K562 (cell line): Measurements from ENCODE around the gene GAD1. TPM values are rescaled to one million over a fixed set of nuclear protein-coding genes. Genes with fewer than 3 reads are reported as not detected.

Source experiments
- CEBPZ ChIP-seq: fragments of 150-350 bp; IDR thresholded peaks from 2 replicates; pipeline ENCODE4 v1.6.1; 2014; ENCODE audit warnings: low read depth, mild to moderate bottlenecking, low read length, borderline replicate concordance
- EWSR1 ChIP-seq: fragments of 450-650 bp; IDR thresholded peaks from 2 replicates; pipeline ENCODE4 v1.6.1; 2018; ENCODE audit warnings: borderline replicate concordance, mild to moderate bottlenecking, low read depth, moderate library complexity; ENCODE audit not compliant: partially characterized antibody
- ID3 ChIP-seq, 2 experiments: fragments of 250-450 bp in 1 of 2; fragments of 450-650 bp in 1 of 2; sonication (Bioruptor Pico) in 1 of 2; IDR thresholded peaks; 2 replicates each; pipeline versions ENCODE4 v1.6.1 to v1.8.0; 2016 to 2021; ENCODE audit warnings: mild to moderate bottlenecking in 2 of 2, moderate library complexity in 2 of 2, missing compliant biosample characterization in 1 of 2, missing genetic modification characterization in 1 of 2
- MBD2 ChIP-seq: sonication (generic); IDR thresholded peaks from 2 replicates; pipeline ENCODE4 v1.6.1; 2016; ENCODE audit warnings: low read depth, borderline replicate concordance
- SIX5 ChIP-seq, 2 experiments: IDR thresholded peaks; 2 replicates each; pipeline ENCODE4 v1.6.1; 2011; ENCODE audit warnings: low read length in 2 of 2, borderline replicate concordance in 1 of 2, low read depth in 1 of 2, mild to moderate bottlenecking in 1 of 2, moderate library complexity in 1 of 2; ENCODE audit not compliant: insufficient read depth in 1 of 2
- SP2 ChIP-seq: IDR thresholded peaks from 2 replicates; pipeline ENCODE4 v1.6.1; 2011; ENCODE audit warnings: mild to moderate bottlenecking, low read depth, low read length, moderate library complexity; ENCODE audit not compliant: poor library complexity, severe bottlenecking; ENCODE audit errors: extremely low read depth
- TAF15 ChIP-seq: fragments of 200-400 bp; formaldehyde crosslinking; IDR thresholded peaks from 2 replicates; pipeline ENCODE4 v1.6.1; 2017; ENCODE audit warnings: mild to moderate bottlenecking, low read depth, low read length, moderate library complexity
- ZNF551 ChIP-seq: fragments of 250-450 bp; sonication (Bioruptor Pico); IDR thresholded peaks from 2 replicates; pipeline ENCODE4 v1.5.0; 2021; ENCODE audit warnings: mild to moderate bottlenecking, moderate library complexity
- ZNF717 ChIP-seq: fragments of 250-450 bp; sonication (Bioruptor Pico); IDR thresholded peaks from 2 replicates; pipeline ENCODE4 v1.5.0; 2021
- polyA plus RNA-seq, 8 experiments: library from polyadenylated mRNA; depleted of rRNA in 4 of 8; stranded (reverse) in 5 of 8; unstranded in 3 of 8; fragments of >200 nt; fragmentation: Nextera tagmentation in 2 of 8; fragmentation: Illumina TruSeq in 1 of 8; extraction: Ambion mirVana in 2 of 8; extraction: Trizol in 1 of 8; gene quantifications; 2 replicates each; pipeline versions ENCODE4 v1.2.1 to v1.2.3, GENCODE V29; 2011 to 2014; ENCODE audit warnings: inconsistent platforms in 1 of 8, missing spikeins in 1 of 8
- total RNA-seq, 7 experiments: library from RNA; depleted of rRNA in 6 of 7; stranded (reverse); fragments of >200 nt in 6 of 7; fragmentation: Illumina TruSeq in 2 of 7; extraction: Trizol in 2 of 7; gene quantifications; 2 replicates each; pipeline versions ENCODE4 v1.2.1 to v1.2.3, GENCODE V29; 2011 to 2021; ENCODE audit warnings: low replicate concordance in 1 of 7

The GAD1 gene
- total and polyA plus RNA-seq, 9 of the 15 experiments (the other 6 are each of a cell fraction or from before 2014, with no cell fraction given): 2.7 to 29.1 (median 15.7) TPM

- TF ChIP-seq CEBPZ: no peak
- no peak for TF ChIP-seq SP2
- TF ChIP-seq TAF15: no peak
- no peak for TF ChIP-seq ZNF717 (CRISPR knock-in tag)
- no peak for TF ChIP-seq SIX5 (IDR thresholded peaks at IDR 0.05; ENCODE audit: borderline replicate concordance in 1 of 2, insufficient read depth in 1 of 2, low read depth in 1 of 2, low read length in 2 of 2)
- TF ChIP-seq MBD2: no peak
- TF ChIP-seq ZNF551 (CRISPR knock-in tag): no peak
- no peak for TF ChIP-seq ID3 (CRISPR knock-in tag; IDR thresholded peaks at IDR 0.05)
- no peak for TF ChIP-seq ID3 (tag; IDR thresholded peaks at IDR 0.05)
- TF ChIP-seq EWSR1: no peak
These were observed 14.4 kb downstream of the GAD1 start (continued) for GRCh38 chr2:170831115-170831514.
